NCI-H2196 (cell line): Measurements from ENCODE around the gene LDLRAD2.

ENCODE experiments used
- DNase-seq: peaks from one replicate; lab custom pipeline; 2025; ENCODE audit not compliant: unreplicated experiment; lab: John Stamatoyannopoulos, UW

Gene LDLRAD2

GRCh38 chr1:21857840-21858670 is 46.0 kb downstream of the LDLRAD2 start:
- DNase-seq, result no peak

GRCh38 chr1:21859669-21860179 is 47.7 kb downstream of the LDLRAD2 start:
- DNase-seq, result no peak

GRCh38 chr1:21860971-21861370 is 48.9 kb downstream of the LDLRAD2 start:
- no peak for DNase-seq

GRCh38 chr1:21861602-21862429 is 49.8 kb downstream of the LDLRAD2 start:
- no peak for DNase-seq

- DNase-seq, result no peak
Observed at GRCh38 chr1:21863981-21864380, 51.9 kb downstream of the LDLRAD2 start.

GRCh38 chr1:21864730-21865129 is 52.7 kb downstream of the LDLRAD2 start:
- DNase-seq, result no peak

- DNase-seq, result no peak
Observed at GRCh38 chr1:21865609-21865942, 53.5 kb downstream of the LDLRAD2 start.

GRCh38 chr1:21865943-21866706 is 54.1 kb downstream of the LDLRAD2 start:
- DNase-seq, result peak; percentile 62

GRCh38 chr1:21866707-21867043 is 54.6 kb downstream of the LDLRAD2 start:
- DNase-seq, result peak; percentile 16

GRCh38 chr1:21867451-21867996 is 55.5 kb downstream of the LDLRAD2 start:
- DNase-seq, result peak; percentile 15

GRCh38 chr1:21868482-21868881 is 56.4 kb downstream of the LDLRAD2 start:
- no peak for DNase-seq

- DNase-seq, result no peak
Observed at GRCh38 chr1:21868941-21869454, 56.9 kb downstream of the LDLRAD2 start.

GRCh38 chr1:21869620-21870121 is 57.6 kb downstream of the LDLRAD2 start:
- peak; percentile 84 for DNase-seq

GRCh38 chr1:21870611-21871010 is 58.5 kb downstream of the LDLRAD2 start:
- no peak for DNase-seq

- no peak for DNase-seq
Observed at GRCh38 chr1:21871943-21872342, 59.9 kb downstream of the LDLRAD2 start.

- peak; percentile 46 for DNase-seq
Observed at GRCh38 chr1:21872445-21873079, 60.5 kb downstream of the LDLRAD2 start.

GRCh38 chr1:21873174-21873573 is 61.1 kb downstream of the LDLRAD2 start:
- peak; percentile 17 for DNase-seq

- DNase-seq, result no peak
Observed at GRCh38 chr1:21873761-21874160, 61.7 kb downstream of the LDLRAD2 start.

- DNase-seq, result no peak
Observed at GRCh38 chr1:21874328-21874727, 62.3 kb downstream of the LDLRAD2 start.
